HEK293T (cell line): ENCODE data around the gene RASSF5.

ENCODE experiments used
- BHLHE40 ChIP-seq: fragments of 450-650 bp; IDR thresholded peaks from 2 replicates; pipeline ENCODE4 v1.6.1; 2016; ENCODE audit warnings: mild to moderate bottlenecking, moderate library complexity, borderline replicate concordance
- HDGF ChIP-seq: fragments of 450-650 bp; IDR thresholded peaks from 2 replicates; pipeline ENCODE4 v1.6.1; 2017; ENCODE audit warnings: antibody characterized with exemption, borderline replicate concordance
- PKNOX1 ChIP-seq: fragments of 450-650 bp; IDR thresholded peaks from 2 replicates; pipeline ENCODE4 v1.6.1; 2016

- TF ChIP-seq PKNOX1 (no peak), BHLHE40 (no peak), HDGF (no peak)
These were observed 27.9 kb upstream of the RASSF5 start for GRCh38 chr1:206479183-206480125.
